HepG2 (cell line): ENCODE results near the gene ANKS3.

ENCODE experiments used
- ATF4 ChIP-seq, 2 experiments: fragments of 450-650 bp in 1 of 2; sonication (generic) in 1 of 2; formaldehyde crosslinking; IDR thresholded peaks; 2 replicates each; pipeline versions ENCODE4 v1.5.0 to v1.8.0; 2020 to 2022; ENCODE audit warnings: mild to moderate bottlenecking in 1 of 2, missing genetic modification reagents in 1 of 2
- POLR2A ChIP-seq, 2 experiments: IDR thresholded peaks; 2 replicates each; pipeline ENCODE4 v1.6.1; 2011; ENCODE audit warnings: low read depth in 2 of 2, low read length in 2 of 2, mild to moderate bottlenecking in 1 of 2, moderate library complexity in 1 of 2; ENCODE audit not compliant: insufficient read depth in 1 of 2
- POLR2AphosphoS5 ChIP-seq: IDR thresholded peaks from 2 replicates; pipeline ENCODE4 v1.6.1; 2012; ENCODE audit warnings: low read depth, low read length
- RBM22 ChIP-seq: fragments of 200-400 bp; formaldehyde crosslinking; optimal IDR thresholded peaks from 2 replicates; pipeline ENCODE3; 2017; ENCODE audit warnings: mild to moderate bottlenecking, low read length, moderate library complexity
- TAF1 ChIP-seq: sonication (generic); formaldehyde crosslinking; IDR thresholded peaks from 2 replicates; pipeline ENCODE4 v1.4.0; 2020; ENCODE audit warnings: missing genetic modification reagents
- ZNF354B ChIP-seq: sonication (generic); formaldehyde crosslinking; IDR thresholded peaks from 2 replicates; pipeline ENCODE4 v1.8.0; 2022; ENCODE audit warnings: mild to moderate bottlenecking, missing genetic modification reagents
- ZNF747 ChIP-seq: sonication (generic); formaldehyde crosslinking; IDR thresholded peaks from 2 replicates; pipeline ENCODE4 v1.8.1; 2023; ENCODE audit warnings: missing genetic modification reagents, mild to moderate bottlenecking, borderline replicate concordance

DNA sequence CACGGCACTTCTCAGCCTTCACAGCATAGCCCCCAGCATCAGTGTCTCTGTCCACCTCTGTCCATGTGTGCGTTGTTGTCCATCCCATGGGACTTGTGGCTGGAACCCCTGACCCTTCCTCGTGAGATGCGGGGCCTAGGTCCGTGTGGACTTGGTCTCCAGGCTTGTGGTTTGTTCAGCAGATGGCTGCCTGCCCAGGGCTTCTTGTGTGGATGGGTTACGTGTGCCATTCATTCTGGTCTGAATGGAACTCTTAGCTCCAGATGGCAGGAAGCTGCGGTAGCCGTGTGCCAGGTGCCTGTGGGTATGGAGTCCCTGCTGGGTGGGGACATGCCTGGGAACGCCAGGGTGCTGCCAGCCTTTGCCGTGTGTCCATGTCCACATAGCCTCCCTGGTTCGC is 72.4 kb downstream of the ANKS3 start:
- TF ChIP-seq POLR2AphosphoS5 (no peak), RBM22 (no peak), POLR2A (IDR thresholded peaks at IDR 0.05; ENCODE audit: insufficient read depth in 1 of 2, low read depth in 2 of 2, low read length in 2 of 2) (no peak), TAF1 (CRISPR knock-in tag) (no peak), ZNF747 (CRISPR knock-in tag) (no peak), ZNF354B (no peak), ATF4 (CRISPR knock-in tag; IDR thresholded peaks at IDR 0.05) (no peak)
